K562 (cell line): ENCODE data around the gene SUMF1. TPM values are rescaled to one million over a fixed set of nuclear protein-coding genes. Genes with fewer than 3 reads are reported as not detected.

Source experiments
- CHD7 ChIP-seq: fragments of 200-600 bp; sonication (generic); IDR thresholded peaks from one replicate; pipeline ENCODE4 v1.6.1; 2012; ENCODE audit warnings: mild to moderate bottlenecking, low read depth, low read length, inconsistent platforms
- ETS2 ChIP-seq: IDR thresholded peaks from 2 replicates; pipeline ENCODE4 v1.6.1; 2016; ENCODE audit warnings: borderline replicate concordance, missing genetic modification characterization, mild to moderate bottlenecking, moderate library complexity, missing compliant biosample characterization; ENCODE audit not compliant: poor library complexity, severe bottlenecking
- GABPA ChIP-seq: fragments of 200-800 bp; sonication (Bioruptor generic); conservative IDR thresholded peaks from 2 replicates; pipeline ENCODE4 v1.6.1; 2016; ENCODE audit warnings: low read depth, missing genetic modification characterization, missing compliant biosample characterization
- ILF3 ChIP-seq: fragments of 450-650 bp; IDR thresholded peaks from 2 replicates; pipeline ENCODE4 v1.6.1; 2018; ENCODE audit warnings: antibody characterized with exemption, mild to moderate bottlenecking, moderate library complexity, borderline replicate concordance
- MLLT1 ChIP-seq, 2 experiments: fragments of 450-650 bp; IDR thresholded peaks; 2 replicates each; pipeline ENCODE4 v1.6.1; 2016
- POLR2A ChIP-seq: fragments of 450-650 bp; conservative IDR thresholded peaks from 2 replicates; pipeline ENCODE4 v1.6.1; 2016
- PRPF4 ChIP-seq: fragments of 200-400 bp; formaldehyde crosslinking; IDR thresholded peaks from one replicate; pipeline ENCODE4 v1.6.1; 2017; ENCODE audit warnings: low read length, low read depth, mild to moderate bottlenecking; ENCODE audit not compliant: insufficient read depth, poor library complexity, severe bottlenecking
- RBM39 ChIP-seq: fragments of 200-400 bp; formaldehyde crosslinking; optimal IDR thresholded peaks from 2 replicates; pipeline ENCODE3; 2018; ENCODE audit warnings: low read depth, low read length
- RNF2 ChIP-seq: sonication (generic); IDR thresholded peaks from 2 replicates; pipeline ENCODE4 v1.6.1; 2016
- STAT5B ChIP-seq: fragments of 250-450 bp; sonication (Bioruptor Pico); IDR thresholded peaks from 2 replicates; pipeline ENCODE4 v1.8.0; 2021; ENCODE audit warnings: mild to moderate bottlenecking, inconsistent platforms
- ZNF316 ChIP-seq: fragments of 450-650 bp; IDR thresholded peaks from 2 replicates; pipeline ENCODE4 v1.6.1; 2016
- ZNF696 ChIP-seq: fragments of 250-450 bp; sonication (Bioruptor Pico); conservative IDR thresholded peaks from 2 replicates; pipeline ENCODE4 v1.4.0; 2020; ENCODE audit warnings: mild to moderate bottlenecking, moderate library complexity
- polyA plus RNA-seq, 8 experiments: library from polyadenylated mRNA; depleted of rRNA in 4 of 8; stranded (reverse) in 5 of 8; unstranded in 3 of 8; fragments of >200 nt; fragmentation: Nextera tagmentation in 2 of 8; fragmentation: Illumina TruSeq in 1 of 8; extraction: Ambion mirVana in 2 of 8; extraction: Trizol in 1 of 8; gene quantifications; 2 replicates each; pipeline versions ENCODE4 v1.2.1 to v1.2.3, GENCODE V29; 2011 to 2014; ENCODE audit warnings: inconsistent platforms in 1 of 8, missing spikeins in 1 of 8
- total RNA-seq, 7 experiments: library from RNA; depleted of rRNA in 6 of 7; stranded (reverse); fragments of >200 nt in 6 of 7; fragmentation: Illumina TruSeq in 2 of 7; extraction: Trizol in 2 of 7; gene quantifications; 2 replicates each; pipeline versions ENCODE4 v1.2.1 to v1.2.3, GENCODE V29; 2011 to 2021; ENCODE audit warnings: low replicate concordance in 1 of 7
- TF ChIP-seq, protein P1 (sequence below): fragments of 450-650 bp; IDR thresholded peaks from 2 replicates; pipeline ENCODE4 v1.6.1; 2016; ENCODE audit warnings: antibody characterized with exemption

The SUMF1 gene
- total and polyA plus RNA-seq, 9 of the 15 experiments (the other 6 are each of a cell fraction or from before 2014, with no cell fraction given): 1.3 to 7.4 (median 4.2) TPM

GRCh38 chr3:4340411-4341335 is 126.4 kb downstream of the SUMF1 start (continued):
- TF ChIP-seq CHD7: no peak
- 0 out of 4 replicates have a peak, but pooled peaks have one; percentile 19 to 30 for TF ChIP-seq MLLT1 (IDR thresholded peaks at IDR 0.05)
- no peak for TF ChIP-seq POLR2A
- TF ChIP-seq RBM39: no peak
- TF ChIP-seq ILF3: no peak
- no peak for TF ChIP-seq ZNF696
- TF ChIP-seq RNF2: no peak
- TF ChIP-seq ZNF316: peak; percentile 98
- TF ChIP-seq PRPF4: no peak
- TF ChIP-seq, protein P1, sequence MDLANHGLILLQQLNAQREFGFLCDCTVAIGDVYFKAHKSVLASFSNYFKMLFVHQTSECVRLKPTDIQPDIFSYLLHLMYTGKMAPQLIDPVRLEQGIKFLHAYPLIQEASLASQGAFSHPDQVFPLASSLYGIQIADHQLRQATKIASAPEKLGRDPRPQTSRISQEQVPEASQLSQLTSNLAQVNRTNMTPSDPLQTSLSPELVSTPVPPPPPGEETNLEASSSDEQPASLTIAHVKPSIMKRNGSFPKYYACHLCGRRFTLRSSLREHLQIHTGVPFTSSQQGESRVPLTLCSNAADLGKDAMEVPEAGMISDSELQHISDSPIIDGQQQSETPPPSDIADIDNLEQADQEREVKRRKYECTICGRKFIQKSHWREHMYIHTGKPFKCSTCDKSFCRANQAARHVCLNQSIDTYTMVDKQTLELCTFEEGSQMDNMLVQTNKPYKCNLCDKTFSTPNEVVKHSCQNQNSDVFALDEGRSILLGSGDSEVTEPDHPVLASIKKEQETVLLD: no peak
- TF ChIP-seq STAT5B (CRISPR knock-in tag): no peak
- 0 out of 2 replicates have a peak, but pooled peaks have one; percentile 24 for TF ChIP-seq GABPA (tag)
- no peak for TF ChIP-seq ETS2 (tag)
